ENCODE data around the gene PPP1R16B.
A peak's percentile ranks its signal among the peaks of the same experiment; 100 is the strongest.
"Not testable (repeated sequence)": the region's sequence is repeated elsewhere in the genome, so short reads cannot be mapped to it uniquely, and the experiment has no call there.

The PPP1R16B gene

DNA sequence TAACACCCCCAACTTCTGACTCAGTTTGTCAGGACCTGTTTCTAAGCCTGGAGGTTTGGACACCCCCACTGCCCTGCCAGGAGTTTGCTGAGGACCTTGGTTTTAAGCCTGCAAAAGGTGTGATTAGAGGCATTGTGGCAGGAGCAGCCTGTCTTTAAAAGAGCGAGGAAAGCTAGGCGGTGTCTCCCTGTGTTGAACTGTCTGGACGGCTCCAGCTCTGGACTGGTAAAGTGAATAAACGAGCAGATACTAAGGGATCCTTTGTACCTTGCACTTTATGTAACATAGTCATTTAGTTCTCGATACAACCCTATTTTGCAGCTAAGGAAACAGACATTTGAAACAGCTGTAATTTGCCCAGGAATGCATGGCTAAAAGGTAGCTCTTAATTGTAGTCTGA is 135.1 kb downstream of the PPP1R16B start:
- DNase-seq: no peak

DNA sequence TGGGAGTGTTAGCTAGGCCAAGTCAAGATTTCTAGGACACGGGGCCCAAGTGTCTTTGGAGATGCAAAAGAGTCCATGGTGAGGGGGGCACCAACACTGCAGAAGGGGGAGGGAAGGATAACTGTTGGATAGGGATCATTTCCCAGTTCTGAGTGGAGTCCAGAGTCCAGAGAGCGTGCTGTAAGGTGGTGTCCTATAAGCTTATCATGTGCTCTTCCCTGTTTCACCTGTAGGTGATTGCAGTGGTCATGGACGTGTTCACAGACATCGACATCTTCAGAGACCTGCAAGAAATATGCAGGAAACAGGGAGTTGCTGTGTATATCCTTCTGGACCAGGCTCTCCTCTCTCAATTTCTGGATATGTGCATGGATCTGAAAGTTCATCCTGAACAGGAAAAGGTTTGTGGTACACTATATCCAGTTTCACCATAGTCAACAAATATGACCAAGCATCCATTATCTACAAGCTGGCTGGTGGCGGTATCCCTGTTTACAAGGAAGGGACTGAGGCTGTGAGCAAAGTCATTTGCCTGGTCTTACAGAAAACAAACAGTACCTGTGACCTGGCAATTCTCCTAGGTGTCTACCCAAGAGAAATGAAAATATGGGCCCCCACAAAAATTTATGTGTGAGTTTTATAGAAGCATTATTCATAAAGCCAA is 136.4 kb downstream of the PPP1R16B start:
- no peak for DNase-seq

DNA sequence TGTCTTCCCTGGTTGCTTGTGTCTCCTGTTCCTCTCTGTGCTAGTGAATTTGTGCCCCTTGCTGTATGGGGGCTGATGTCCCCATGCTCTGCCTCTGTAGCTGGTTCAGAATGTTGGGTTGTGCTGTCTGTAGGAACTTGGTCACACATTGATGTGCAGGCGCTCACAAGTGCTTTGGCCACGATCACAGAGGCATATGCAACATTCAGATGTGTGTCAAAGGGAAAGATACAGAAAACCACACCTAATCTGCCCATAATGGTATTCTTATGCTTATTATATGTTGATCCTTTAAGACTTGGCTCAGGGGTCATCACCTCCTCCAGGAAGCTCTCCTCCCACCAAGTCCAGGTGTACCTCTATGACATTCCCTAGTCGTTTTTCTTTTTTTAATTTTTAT is 139.5 kb downstream of the PPP1R16B start:
- no peak for DNase-seq

DNA sequence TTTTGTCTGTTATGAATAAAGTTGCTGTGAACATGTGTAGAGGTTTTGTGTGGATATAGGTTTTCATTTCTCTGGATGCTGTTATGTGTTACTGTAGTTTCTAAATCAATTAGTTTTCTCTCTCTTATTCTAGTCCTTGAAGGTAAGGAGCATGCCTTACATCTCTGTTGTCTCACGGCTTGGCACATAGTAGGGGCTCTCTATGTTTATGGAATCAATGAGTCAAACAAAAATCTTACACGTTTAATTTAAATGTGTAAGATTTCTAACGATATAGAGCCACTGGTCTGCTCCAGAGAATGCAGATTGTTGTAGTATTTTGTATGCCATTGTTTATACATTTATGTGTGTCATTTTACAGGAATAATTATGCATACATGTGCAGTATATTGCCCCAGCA is 141.3 kb downstream of the PPP1R16B start:
- DNase-seq: no peak

DNA sequence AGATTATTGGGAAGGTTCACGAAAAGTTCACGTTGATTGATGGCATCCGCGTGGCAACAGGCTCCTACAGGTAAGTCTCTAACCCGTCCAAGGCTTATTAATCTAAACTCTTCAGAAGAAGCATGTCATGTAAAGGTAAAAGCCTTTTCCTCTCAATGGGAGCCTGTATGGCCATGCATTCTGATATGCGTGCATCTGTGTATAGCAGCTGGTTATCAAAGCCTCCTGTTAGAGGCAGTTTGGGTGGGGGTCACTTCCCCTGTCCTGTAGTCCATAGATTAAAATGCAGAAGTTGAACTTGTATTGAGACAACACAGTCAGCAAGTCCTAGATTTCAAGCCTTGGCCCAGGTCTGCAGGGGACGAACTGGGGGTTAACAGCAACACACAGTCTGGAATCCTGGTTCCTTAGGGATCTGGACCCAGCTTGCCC is 142.4 kb downstream of the PPP1R16B start:
- no peak for DNase-seq

DNA sequence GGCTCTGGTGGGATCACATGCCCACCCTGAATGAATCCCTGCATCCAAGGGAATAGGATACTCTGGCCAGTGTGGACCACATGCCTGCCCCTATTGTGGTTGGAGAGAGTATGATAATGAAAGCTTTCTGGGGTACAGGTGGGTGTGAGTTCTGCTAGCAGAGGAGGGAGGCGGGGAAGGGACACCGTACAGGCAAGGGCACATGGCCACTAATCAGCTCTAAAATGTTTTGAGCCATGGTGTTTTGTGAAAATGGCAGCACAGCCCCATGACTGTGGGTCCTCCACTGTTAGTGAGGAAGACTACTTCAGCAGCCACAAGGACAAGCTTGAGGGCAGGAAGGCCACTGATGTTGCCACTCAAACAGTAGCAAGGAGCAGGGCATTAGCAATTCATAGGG is 144.8 kb downstream of the PPP1R16B start:
- DNase-seq: no peak

DNA sequence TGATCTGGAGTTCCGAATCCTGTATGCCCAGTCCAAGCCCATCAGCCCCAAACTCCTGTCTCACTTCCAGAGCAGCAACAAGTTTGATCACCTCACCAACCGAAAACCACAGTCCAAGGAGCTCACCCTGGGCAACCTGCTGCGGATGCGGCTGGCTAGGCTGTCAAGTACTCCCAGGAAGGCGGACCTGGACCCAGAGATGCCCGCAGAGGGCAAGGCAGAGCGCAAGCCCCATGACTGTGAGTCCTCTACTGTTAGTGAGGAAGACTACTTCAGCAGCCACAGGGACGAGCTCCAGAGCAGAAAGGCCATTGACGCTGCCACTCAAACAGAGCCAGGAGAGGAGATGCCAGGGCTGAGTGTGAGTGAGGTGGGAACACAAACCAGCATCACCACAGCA is 146.1 kb downstream of the PPP1R16B start:
- no peak for DNase-seq

DNA sequence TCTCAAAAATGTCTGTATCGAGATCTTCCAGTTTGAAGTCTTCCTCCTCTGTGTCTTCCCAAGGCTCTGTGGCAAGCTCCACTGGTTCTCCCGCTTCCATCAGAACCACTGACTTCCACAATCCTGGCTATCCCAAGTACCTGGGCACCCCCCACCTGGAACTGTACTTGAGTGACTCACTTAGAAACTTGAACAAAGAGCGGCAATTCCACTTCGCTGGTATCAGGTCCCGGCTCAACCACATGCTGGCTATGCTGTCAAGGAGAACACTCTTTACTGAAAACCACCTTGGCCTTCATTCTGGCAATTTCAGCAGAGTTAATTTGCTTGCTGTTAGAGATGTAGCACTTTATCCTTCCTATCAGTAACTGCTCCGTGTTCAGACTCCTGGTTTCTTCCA is 146.7 kb downstream of the PPP1R16B start:
- DNase-seq: no peak

DNA sequence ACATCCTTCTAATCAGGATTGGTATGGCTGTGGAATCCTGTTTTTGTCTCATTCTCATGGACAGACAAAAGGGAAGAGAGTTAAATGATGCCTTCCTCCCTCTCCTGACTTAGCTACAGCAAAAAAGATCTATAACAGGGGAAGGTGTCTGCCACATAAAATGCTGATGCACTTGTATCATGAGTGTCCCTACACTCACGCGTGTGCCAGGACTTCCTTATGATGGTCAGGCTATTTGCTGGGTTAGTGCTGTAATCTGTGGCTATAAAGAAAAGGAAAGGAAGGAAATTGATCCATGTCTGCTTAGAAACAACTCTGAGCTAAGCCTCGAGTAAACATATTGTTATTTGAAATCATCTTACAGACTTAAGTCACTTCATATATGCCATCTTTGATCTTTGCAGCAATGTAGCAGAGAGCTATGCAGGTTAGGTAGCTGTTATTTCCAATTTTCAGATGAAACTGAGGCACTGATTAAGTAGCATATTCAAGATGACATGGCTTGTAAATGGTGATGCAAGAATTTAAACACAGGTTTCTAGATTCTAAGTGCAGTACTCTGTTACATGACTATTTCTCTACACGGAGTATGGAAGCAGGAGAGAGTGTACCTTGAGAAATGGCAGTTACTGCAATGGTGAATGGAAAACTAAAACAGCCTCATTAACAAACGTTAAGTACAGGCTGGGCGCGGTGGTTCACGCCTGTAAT is 148.3 kb downstream of the PPP1R16B start:
- no peak for DNase-seq

DNA sequence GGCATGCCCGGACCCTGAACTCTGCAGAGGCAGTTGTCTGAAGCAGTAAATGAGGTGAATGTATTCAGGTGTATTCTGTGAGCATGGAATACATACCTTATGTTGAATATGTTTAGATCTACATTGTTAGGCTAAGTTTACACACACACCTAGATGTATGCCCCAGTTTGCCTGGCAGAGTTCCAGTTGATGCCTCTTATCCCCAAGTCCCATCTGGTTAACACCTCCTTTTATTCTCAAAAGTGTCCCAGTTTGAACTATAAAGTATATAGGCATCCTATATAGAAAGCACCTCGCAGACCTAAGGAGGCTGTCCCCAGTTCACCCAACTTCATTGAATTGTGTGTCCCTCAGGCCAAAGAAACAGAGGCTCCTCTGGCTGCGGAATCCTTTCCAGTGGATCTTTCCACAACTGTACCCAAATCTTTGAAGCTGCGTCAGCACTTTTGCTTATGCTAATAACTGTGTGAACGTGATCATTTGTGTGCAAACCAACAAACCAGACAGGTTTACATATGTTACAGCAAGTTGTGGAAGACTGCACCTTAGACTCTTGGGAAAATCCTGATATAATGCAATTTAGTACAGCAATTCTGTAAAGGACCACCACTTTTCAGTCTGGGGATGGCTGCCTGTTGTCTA is 151.9 kb downstream of the PPP1R16B start:
- no peak for DNase-seq

DNA sequence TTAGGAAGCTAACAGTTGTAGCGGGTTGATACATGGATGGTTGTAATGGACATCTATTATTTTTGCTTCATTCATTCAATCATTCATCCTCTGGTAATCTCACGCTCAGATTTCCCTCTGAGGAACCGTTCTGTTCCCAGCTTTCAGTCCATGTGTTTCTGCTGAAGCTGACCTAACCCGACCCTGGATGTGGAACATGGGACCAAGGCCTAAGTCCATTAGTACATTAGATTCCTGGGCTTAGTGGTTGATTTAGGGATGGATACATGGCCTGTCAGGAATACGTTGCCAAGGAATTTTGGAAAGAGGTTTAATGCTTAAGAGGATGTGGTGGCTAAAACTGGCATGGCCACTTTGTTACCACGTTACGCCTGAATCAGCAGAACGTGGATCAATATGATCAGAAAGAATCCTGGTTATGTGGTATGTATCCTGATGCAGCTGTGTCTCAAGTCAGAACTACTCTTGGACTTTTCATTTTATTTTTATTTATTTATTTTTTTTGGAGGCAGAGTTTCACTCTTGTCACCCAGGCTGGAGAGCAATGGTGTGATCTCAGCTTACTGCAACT is 152.5 kb downstream of the PPP1R16B start:
- DNase-seq: no peak

DNA sequence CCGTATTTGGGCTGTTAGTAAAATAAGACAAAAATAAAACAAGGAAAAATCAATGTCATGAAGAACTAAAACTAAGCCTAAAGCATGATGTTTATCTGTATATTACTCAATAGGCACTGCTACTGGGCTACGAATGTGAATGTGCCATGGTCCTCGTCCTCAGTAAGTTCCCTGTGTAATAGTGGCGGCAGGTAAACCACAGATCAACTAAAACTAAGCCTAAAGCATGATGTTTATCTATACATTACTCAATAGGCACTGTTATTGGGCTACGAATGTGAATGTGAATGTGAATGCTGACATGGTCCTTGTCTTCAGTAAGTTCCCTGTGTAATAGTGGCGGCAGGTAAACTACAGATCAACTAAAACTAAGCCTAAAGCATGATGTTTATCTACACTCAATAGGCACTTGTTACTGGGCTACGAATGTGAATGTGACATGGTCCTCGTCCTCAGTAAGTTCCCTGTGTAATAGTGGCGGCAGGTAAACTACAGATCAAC is 154.7 kb downstream of the PPP1R16B start:
- DNase-seq: not testable (repeated sequence)

DNA sequence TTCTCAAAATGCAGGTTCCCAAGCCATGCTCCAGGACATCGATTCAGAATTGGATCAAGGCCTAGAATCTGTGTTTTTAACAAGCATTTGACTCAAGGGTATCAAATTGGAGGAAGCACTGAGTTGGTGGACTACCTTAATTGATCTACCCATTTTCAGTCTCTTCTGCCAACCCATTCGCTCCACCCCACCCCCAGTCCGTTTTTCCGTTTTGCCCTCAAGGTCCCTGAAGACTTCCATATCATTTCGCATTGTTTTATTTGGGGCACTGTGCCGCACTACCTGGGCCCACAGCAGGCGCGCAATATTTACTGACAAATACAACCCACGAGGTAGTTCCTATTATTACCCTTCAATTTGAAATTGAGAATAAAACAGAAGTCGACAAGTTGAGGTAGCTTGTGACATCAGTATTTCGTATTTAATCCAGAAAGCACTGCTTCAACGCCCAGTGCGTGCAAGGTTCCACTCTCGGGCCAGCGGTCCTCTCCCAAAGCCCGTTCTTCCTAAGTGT is 156.1 kb downstream of the PPP1R16B start:
- DNase-seq: no peak

DNA sequence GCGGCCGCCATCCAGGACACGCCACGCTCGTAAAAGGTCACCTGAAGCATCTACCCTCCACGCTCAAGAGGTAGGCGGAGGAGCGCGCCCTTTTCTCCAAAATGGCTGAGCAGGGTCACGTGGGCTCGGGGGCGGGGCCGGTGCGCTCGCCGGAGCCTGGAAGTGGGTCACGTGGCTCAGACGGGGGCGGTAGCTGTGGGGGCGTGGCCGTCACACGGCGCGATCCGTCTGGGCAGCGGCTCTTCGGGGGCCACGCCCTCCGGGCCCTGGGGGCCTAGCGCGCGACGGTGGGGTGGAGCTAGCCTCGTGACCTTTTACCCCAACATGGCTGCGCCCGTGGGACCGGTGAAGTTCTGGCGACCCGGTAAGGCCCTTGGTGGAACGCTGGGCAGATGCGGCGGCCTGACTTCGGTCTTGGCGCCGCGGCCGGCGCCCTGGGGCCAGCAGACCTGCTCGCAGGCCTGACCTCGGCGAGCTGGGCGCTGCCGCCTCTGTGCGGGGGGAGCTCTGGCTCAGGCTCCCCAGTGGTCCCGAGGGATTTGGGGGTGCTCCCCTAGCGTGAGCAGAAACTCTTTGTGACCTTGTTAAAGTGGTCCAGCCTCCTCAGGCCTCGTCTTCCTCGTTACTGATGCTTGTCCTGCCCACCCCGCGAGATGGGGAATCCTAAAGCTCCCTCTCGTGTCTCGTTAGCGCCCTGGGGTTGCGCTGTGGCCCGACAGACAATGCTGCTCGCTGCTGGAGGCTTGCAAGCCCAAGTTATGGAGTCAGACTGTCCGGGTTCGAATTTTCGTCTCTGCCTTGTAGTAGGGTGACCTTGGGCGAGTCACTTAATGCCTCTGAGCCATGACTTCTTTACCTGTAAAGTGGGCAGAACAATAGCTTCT is 156.8 kb downstream of the PPP1R16B start, which contains the start of gene DHX35:
DHX35 (plus strand) TSS at position 301 of the 884 bp plus-strand sequence; CDS start at position 325, 24 bp downstream.
- peak; percentile 97 for DNase-seq

DNA sequence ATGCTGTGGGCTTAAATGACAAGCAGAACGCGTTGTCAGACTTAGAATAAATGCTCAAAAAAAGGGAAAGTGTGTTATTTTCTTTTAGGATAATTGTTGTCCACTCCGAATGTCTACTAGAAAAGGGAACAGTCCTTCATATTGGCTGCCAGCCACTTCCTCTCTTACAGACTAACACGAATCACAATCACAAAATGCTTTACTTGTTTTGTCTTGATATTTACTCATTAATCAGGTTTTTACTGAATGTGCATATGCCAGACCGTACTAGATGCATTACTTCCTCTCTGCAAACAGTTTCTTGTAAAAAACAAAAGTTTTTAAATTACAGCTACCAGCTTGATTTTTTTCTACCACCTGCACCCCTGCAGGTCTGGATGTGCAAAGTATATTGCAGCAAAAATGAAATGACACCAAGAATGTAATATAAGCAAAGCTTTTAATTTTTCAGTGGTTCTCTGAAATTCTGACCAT is 157.5 kb downstream of the PPP1R16B start:
- DNase-seq: no peak

DNA sequence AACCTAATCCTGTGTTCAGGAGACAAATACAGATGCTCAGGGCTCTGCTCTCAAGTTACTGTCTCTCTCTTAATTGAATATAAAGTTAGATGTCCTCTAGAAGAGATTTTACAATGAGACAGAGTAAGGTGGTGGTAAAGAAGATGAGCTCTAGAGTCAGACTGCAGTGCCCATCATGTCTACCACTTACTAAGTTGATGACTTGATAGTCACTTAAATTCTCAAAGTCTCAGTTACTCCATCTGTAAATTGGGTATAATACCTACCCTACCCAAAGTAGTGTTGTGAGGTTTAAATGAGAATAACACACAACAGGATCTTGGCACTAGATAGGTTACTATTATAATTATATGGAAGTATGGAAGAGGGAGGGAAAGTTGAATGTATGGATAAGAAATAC is 158.2 kb downstream of the PPP1R16B start:
- DNase-seq: no peak

DNA sequence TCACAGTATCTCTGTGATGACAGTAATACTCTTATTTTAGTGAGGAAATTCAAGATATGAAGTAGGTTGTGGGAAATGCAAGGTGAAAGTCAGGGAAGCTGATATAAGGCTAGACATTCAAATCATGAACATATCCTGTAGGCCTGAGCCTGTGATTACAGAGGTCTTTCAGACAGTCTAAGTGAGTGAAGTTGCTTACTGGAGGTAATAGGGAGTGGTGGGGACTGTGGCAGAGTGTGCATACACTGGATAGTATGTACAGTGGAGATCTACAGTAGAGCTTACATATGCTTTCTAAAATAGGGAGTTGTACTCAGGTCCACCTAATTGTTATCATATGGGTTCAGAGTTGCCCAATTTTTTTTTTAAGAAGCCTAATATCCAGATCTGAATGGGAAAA is 159.8 kb downstream of the PPP1R16B start:
- DNase-seq: no peak

DNA sequence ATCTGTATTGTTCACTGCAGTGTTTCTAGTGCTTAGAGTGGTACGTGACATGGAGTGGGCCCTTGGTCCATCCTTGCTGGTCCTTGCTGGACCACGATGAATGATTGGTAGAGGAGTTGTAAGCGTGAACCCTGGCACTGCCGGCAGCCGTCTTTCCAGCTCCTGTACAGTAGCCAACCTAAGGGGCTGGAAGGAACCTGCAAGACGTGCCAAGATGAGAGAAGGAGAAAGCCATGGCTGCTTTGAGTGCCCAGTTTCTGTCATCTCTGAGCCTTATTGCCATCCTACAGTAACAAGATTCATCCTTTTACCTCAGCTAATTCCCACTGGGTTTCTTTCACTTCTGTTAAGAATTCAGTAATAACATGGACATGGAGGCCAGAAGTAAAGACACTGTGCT is 162.6 kb downstream of the PPP1R16B start:
- DNase-seq: no peak

DNA sequence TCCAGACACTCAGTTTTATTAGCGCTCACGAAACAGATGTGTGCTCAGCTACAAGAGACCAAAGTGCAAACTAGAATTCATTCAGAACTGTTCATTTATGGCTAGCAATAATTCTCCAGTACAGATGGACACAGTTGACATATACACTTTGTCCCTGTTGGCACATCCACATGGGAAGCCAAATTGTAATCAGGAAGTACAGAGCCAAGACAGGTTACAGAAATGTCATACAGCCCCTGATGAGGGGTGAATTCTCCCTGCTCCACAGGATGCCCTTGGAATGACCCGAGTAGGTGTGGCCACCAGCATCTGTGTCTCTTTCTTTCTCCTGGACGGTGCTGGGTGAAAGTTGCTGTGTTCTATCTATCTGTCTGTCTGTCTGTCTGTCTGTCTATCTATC is 164.2 kb downstream of the PPP1R16B start:
- DNase-seq: no peak

DNA sequence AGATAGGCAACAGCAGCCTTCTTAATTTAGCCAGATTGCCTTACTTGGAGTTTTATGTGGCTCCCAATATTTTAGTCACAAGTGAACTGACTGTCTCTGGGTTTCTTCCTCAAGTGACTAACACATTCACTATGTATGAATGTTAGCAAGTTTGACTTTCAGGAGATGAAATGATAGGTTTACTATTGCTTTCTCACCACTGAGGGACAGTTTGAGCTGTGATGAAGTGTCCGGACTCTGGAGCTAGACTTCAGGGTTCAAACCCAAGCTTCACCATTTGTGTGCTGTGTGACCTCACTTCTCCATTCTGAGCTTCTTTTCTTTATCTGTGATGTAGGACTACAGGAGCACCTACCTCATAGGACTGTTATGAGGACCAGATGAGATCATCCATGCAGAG is 164.8 kb downstream of the PPP1R16B start:
- no peak for DNase-seq
